ENCODE data around the gene FUT8.

FUT8 gene

DNA sequence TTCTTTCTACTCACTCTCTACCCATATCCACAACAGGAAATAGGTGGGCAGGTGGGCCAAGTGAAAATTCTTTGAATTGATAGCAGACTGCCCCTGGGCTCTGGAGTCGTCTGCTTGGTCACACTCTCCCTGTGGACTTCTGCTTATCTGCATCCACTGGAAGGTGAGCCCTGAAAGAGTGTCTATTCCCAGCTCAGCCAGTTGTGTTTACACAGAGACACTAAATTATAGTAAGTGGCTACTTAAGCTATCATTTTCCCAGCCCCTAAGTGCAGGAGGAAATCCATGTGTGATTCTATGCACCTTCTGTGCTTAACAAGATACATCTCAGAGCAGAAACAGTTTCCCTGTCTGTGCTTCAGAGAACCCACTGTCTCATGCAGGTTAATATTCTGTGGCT lies 338.4 kb downstream of the FUT8 start:
- in situ Hi-C loops (cut with HindIII; ENCODE audit: low sequenced_read_pairs) = no loop called here

DNA sequence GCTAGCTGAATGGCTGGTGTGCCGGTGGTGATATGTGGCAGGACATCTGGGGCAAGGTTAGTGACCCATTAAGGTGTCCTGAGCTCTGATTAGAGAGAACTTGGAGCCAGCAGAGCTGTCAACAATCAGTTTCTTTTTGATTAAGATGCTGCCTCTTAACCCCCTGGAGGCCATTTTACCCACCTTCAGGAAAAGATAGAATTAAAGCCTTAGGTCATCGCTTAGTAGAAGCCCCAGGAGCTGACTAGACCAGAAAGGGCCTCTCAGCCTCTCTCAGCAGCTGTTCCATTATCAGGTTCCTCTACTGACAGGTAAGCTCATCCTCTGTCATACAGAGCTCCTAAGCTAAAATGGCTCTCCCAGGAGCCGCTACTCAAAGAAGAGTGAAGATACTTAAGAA lies 339.0 kb downstream of the FUT8 start:
- in situ Hi-C loops (cut with HindIII; ENCODE audit: low sequenced_read_pairs) = no loop called here

DNA sequence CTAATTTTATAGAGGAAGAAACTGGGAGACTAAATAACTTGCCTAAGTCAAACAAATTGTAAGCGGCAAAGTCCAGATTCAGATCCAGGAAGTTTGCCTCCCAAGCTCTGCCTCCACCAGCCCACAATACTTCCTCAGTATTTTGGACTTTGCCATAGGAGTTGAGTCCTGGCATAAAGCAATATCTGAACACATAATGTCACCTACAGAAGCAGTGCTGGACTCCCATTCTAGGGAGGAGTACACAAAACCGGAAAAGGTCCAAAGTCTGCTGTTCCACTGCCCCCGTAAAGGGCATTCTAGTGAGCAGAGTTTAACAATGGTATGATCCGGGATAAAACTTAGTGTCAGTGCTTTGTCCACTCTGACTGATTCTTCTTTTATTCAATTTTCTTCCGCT lies 340.5 kb downstream of the FUT8 start:
- in situ Hi-C loops (cut with HindIII; ENCODE audit: low sequenced_read_pairs) = no loop called here

DNA sequence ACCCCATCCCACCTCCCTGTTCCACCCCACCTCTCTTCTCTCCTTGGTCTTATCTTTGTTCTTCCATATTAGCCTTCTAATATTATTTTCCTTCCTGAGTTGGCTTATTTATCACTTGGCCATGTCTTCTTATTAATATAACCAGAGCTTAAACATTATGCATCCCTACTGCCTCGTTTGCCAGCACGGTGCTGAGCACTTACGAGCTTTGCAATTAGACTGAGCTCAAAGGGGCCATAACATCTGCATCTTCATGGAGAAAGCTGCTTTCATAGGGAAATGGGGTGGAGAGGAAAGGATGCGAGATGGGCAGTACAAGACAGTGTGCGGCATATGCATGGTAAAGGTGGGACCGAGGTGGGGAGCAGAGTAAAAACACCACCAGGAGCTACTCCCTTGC lies 342.8 kb downstream of the FUT8 start:
- in situ Hi-C loops (cut with HindIII; ENCODE audit: low sequenced_read_pairs) = no loop called here

DNA sequence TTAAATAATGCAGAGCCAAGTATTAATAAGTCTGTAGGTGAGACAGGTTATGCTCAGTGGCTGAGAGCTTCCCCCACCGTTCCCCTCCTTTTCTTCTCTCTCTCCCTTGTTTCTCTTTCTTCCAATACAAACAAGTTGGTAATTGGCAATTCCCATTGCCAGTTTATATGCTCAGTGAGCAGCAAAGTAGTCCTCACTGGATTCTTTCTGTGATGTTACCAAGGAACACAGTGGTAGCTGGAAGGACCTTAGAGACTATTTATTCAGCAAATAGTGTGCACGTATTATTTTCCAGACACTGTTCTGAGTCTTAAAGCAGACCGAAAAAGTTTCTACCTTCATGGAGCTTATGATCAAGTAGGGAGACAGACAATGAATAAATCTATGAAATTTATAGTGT lies 344.4 kb downstream of the FUT8 start:
- in situ Hi-C loops (cut with HindIII; ENCODE audit: low sequenced_read_pairs) = no loop called here

DNA sequence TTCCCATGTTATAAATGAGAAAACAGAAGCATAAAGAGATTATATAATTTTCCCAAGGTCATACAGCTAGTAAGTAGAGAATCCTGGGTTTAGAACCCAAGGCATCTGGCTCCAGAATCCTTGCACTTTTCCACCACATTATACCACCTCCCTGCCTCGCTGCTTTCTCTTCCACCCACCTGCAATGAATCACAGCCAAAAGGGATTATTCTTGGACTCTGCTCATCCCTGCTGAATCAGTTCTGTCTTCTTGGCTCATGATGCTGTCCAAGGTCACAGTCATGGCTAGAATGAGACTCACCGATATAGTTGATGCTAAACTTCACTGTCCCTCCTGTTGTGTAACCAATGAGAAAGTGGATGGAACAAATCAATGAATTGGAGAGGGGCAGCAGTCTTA lies 356.6 kb downstream of the FUT8 start:
- in situ Hi-C loops (cut with HindIII; ENCODE audit: low sequenced_read_pairs) = no loop called here

DNA sequence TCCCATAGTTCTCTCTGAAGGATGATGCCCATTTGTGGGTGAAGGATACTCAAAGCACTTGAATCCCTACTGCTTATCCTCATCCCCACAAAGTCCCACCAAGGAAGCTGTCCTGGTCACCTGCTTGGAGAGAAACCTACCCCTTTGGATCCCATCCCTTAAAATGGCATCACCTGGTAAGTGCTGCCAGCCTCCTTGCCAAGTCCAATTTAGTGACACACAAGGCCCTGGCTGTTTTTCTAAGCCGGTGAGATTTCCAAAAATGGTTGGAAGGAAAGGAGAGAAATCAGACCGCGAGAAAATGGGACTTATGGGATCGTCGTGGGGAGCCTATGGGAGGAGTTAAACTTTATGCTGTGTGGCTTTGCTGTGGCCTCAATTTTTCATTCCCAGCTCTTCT lies 358.2 kb downstream of the FUT8 start:
- in situ Hi-C loops (cut with HindIII; ENCODE audit: low sequenced_read_pairs) = no loop called here

DNA sequence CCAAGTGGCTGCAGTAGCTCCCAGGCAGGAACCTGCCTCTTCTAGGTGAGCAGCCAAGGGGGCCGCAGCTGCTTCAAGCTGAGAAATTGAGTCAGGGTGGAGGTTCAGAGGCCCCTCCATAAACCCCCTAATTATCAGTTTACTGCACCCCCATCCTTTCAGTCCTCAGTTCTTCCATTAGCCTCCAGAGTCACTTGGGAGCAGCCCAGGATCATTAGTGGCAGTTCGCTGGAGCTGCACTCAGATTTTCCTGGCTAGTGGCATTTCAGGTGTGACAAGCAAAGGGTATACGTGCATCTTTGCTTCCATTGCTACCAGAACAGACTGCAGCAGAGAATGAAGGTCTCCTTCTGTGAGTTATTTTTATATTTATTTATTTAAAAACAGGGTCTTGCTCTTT lies 358.7 kb downstream of the FUT8 start:
- in situ Hi-C loops (cut with HindIII; ENCODE audit: low sequenced_read_pairs) = no loop called here

DNA sequence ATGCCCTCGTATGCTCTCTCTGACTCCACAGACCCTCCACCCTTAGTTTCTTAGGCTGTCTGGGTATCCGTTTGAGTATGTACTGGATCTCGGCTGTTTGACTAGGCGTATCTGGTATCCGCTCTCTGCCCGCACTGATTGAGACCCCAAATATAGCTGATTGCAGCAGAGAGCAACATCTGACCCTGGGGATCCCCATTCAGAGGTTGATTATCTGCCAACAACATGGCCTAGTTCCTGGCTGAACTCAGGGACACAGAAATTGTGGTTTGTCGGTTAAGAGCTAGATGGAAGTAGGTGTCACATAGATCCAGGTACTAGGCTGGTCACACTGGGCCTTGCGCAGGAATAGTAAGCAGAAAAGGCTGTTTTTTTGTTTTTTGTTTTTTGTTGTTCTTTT lies 359.9 kb downstream of the FUT8 start:
- in situ Hi-C loops (cut with HindIII; ENCODE audit: low sequenced_read_pairs) = no loop called here

DNA sequence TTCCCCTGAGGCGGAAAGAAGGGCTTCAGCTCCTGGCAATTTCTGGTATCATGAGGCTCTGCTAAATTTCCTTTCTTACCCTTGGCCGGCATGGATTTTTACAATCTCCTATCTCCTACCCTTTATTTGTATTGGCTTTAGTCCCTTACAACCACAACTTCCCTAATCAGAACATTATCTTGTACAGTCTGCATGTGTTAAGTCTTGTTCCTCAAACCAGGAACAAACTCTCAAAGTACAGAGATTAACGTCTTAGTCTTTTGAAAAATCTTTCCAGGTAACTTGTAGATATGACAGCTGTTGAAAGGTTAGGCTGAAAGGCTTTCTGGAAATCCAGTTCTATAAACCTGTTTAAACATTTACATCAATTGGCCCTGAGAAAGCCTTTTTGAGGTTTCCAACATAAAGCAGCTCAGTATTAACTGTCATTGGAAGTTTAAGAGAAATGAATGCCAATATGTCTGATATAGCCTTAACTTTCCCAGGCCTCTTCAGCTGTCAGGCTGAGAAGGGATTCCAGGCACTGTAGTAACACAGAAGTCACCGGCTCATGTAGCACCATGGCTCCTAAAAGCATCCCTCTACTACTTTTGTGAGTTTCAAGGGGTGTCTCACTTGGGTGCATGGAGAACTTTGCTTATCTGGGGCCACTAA lies 360.5 kb downstream of the FUT8 start:
- in situ Hi-C loops (cut with HindIII; ENCODE audit: low sequenced_read_pairs) = no loop called here

DNA sequence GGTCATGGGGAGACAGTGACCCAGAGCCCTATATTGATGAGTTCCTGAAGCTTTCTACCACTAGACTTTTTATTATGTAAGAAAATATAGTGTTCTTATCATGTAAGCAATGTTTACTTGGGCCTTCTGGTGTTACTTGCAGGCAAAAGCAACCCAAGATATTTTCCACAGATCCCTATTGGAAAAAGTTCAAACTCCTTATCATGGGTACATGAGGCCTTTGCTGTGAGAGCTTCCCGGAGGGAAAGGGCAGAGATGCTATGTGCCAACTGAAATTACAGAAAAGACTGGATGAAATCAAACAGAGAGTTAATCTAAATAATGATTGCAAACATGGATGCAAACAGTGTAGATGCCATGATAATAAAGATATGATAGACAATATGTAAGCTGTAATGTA lies 361.5 kb downstream of the FUT8 start:
- in situ Hi-C loops (cut with HindIII; ENCODE audit: low sequenced_read_pairs) = no loop called here

DNA sequence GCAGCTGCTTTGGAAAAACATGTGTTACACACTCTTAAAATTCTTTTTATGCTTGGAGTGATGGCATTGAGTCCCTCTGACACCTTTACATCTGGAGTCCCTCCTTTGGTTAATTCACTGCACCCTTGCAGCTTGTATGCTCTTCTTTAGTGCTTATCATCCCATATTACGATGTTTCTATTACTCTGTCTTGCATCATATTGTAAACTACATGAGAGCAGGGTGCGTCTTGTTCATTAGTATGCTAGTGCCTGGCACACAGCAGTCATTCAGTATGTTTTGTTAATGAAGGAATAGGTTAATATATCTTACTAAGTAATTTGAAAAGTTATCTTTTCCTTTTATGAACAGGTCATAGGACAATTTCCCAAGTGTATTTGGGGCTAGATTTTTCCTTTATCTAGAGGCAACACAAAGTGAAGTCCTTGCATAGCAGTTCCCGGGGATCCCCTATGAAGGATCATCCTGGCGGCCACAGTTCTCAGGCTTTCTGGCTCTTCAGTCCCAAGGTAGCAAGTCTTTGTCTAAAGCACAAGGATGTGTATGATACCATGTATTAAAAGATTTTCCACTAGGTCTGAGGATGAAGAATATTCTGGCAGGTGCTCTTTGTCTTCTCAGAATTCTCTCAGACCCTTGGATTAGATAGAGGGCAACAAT lies 363.8 kb downstream of the FUT8 start:
- in situ Hi-C loops (cut with HindIII; ENCODE audit: low sequenced_read_pairs) = no loop called here

DNA sequence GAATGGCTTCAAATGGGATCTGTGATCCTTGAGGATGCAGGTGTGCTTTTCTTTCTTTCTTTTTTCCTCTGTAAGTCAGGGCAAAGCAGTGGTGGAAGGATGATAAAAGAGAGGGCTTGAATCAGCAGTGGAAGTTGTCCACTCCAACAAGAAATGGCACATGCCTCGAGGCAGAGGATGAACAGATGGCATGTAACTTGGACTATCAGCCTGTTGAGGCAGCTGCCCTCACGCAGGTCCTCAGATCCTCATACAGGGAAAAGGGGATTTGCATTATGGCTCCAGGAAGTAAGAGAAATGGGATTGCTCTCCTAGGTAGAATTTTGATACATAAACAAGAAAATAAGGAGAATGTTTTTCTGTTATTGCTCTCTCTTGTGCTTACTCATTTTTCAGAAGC lies 368.0 kb downstream of the FUT8 start:
- in situ Hi-C loops (cut with HindIII; ENCODE audit: low sequenced_read_pairs) = no loop called here

DNA sequence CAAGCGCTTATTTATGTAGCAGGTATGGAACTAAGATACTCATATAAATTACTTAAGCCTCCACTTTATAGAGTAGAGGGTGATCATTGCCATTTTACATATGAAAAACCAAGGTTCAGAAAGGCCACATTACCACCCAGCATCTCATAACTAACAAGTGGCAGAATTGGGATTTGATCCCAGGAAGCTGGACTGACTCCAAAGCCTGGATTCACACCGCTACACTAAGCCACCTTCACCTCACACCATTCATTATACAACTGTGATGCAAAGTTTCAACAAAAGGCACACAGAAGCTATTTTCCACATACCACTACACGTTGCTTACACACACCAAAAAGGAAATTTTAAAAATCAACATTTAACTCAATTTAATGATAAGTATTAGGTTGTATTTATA lies 370.6 kb downstream of the FUT8 start:
- in situ Hi-C loops (cut with HindIII; ENCODE audit: low sequenced_read_pairs) = no loop called here

DNA sequence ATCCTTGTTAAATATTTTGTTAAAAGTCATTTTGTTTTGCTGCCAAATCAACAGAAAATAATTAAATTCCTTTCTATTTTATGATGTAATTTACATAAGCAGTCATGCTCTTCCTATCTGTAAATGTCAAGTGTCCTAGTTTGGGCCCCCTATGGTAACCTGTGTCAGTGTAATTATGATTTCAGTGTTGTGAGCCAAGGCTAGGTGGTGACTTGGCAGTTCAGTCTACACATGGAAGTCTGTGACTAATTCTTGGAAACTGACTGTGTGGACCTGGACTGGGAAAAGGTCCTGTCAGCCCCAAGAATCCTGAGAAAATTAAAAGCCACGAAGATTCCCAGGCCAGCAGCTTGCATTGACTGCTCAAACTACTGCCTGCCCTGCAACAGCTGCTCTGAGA lies 371.0 kb downstream of the FUT8 start:
- in situ Hi-C loops (cut with HindIII; ENCODE audit: low sequenced_read_pairs) = no loop called here

DNA sequence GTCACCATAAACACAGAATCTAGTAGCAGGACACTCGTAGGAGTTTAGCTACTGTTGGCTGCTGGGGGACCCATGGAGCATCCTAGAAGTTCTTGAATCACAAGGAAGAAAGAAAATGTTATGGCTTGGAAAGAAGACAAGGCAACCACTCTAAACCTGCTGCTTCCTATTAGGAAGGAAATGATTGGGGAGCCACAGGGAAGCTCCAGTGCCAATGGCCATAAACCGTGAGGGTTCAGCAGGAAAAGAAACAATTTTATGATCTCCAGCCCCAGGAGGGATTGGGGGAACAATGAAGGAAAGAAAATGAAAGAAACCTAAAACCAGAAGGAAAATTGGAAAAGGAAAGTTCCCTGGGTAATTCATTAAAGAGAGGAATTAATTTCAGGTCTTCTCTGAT lies 372.0 kb downstream of the FUT8 start:
- in situ Hi-C loops (cut with HindIII; ENCODE audit: low sequenced_read_pairs) = no loop called here

DNA sequence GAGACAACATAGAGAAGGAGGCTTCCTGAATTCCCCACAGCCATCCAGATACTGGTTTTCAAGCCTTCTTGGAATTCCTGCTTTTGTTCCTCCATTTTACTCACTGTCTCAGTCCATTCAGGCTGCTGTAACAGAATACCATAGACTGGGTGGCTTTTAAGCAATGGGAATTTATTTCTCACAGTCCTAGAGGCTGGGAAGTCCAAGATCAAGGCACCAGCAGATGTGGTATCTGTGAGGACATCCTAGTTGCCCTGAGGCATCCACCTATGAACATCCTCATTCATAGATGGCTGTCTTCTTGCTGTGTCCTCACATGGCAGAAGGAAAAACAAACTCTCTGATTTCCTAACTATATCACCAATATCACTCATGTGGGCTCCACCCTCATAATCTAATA lies 374.9 kb downstream of the FUT8 start:
- in situ Hi-C loops (cut with HindIII; ENCODE audit: low sequenced_read_pairs) = no loop called here

DNA sequence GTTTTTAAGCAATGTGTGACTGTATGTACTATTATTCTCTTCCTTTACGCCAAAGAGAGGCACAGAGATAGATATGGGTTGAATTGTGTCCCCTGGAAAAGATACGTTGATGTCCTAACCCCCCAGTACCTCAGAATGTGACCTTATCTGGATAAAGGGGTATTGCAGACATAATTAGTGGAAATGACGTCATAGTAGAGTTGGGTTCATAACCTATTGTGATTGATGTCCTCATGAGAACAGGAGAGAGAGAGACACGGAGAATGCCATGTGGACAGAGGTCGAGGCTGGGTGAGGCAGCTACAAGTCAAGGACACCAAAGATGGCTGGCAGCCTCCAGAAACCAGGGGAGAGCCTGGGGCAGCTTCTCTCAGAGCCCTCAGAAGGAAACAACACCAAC lies 376.3 kb downstream of the FUT8 start:
- in situ Hi-C loops (cut with HindIII; ENCODE audit: low sequenced_read_pairs) = no loop called here

DNA sequence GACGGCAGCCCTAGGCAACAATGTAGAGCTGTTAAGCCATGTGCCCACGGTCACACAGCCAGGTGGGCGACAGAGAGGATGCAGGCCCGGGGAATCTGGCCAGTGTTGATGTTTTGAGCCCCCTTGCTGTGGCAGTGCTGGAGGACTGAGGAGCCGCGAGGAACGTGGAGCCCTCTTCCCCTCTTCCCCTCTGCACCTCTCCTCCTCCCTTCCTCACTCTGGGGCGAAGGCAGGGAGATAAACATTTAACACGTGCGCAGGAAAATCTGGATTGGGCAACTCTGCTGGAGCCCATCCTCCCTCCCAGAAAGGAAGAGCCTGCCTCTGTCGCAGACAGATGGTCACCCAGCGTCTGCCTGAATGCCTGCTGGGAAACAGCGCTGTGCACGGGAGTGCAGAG lies 376.8 kb downstream of the FUT8 start:
- in situ Hi-C loops (cut with HindIII; ENCODE audit: low sequenced_read_pairs) = no loop called here

DNA sequence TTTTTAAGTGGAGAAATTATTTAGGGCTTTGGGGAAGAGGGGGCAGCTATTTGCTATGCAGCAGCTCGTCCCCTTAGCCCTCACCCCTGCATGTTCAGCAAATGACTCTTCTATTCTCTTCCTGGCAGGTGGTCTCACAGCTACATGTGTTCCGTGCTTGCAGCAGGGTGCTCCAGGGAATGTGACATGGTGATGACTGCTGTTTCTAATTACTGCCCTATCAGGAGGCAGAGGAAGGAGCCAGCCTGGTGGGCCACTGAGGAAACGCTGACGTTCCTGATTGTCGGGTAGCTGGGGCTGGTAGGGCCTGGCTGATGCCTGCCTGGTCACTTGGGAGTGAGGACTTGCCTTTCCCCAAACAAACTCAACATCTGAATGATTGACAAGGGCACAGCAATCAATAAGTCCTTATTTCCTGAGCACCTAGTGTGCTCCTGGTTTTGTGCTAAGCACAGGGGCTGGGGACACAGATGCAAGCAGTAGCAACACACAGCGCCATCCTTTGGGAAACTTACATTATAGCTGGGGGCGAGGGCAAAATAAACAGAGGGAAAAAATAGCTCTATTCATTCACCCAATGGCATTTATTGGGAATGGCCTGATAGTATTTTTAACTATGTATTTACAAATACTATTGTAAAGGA lies 377.8 kb downstream of the FUT8 start:
- in situ Hi-C loops (cut with HindIII; ENCODE audit: low sequenced_read_pairs) = no loop called here

DNA sequence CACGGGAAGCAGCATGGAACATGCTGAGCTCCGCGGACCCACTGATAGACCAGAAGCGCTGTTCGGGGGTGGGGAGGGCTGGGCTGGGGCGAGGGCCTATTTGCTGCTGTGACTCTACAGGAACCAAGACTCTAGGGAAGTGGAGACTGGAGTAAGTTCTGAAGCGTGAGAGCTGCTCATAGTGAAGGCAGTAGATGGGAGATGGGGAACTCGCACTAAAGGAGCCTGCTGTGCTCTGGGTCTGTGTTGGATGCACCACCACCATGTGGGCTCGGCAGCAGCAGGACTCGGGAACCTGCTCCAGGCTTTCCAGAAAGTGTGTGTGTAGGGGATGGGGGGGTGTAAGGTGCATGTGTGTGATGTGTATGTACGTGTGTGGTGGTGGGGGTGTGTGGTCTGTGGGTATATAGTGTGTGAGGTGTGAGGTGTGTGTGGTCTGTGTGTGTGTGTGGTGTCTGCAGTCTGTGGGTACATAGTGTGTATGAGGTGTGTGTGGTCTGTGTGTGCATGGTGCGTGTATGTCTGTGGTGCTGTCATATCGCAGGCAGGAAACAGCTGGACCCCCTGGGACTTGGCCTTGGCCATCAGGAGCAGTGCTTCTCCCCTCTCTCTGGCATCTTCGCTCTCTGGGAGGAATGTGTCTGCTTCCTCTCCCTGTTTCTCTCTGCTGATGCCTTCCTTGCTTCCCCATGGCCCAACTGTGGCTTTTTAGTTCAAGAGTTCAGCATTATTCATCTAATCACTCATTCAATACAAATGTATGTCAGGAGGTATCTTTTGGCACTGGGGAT lies 378.9 kb downstream of the FUT8 start:
- in situ Hi-C loops (cut with HindIII; ENCODE audit: low sequenced_read_pairs) = no loop called here
